ENCODE measurements around the gene CNN3.

GRCh38 chr1:94952539-94952938 is 25.6 kb upstream of the CNN3 start:
- TF ChIP-seq CTCF (conservative IDR thresholded peaks at IDR 0.05; ENCODE audit: low read depth, low read length) = no peak
- TF ChIP-seq EZH2 (IDR thresholded peaks at IDR 0.05; ENCODE audit: borderline replicate concordance, low read depth, low read length, poor library complexity, severe bottlenecking) = no peak
